GM06990 (cell line): ENCODE measurements around the gene ANGPTL4.

Source experiments
- DNase-seq: peaks from one replicate; pipeline ENCODE4 v3.0.0-alpha.2; 2011; ENCODE audit not compliant: insufficient read length; ENCODE audit errors: extremely low read depth
- H3K27me3 ChIP-seq: replicated peaks from 2 replicates; pipeline ENCODE4 v1.6.0; 2011; ENCODE audit warnings: low read length; ENCODE audit not compliant: control insufficient read depth, insufficient read depth
- H3K36me3 ChIP-seq: 2 replicates; pipeline ENCODE4 v1.5.1; 2011; ENCODE audit warnings: low read length; ENCODE audit not compliant: control insufficient read depth, insufficient read depth
- H3K4me3 ChIP-seq: replicated peaks from 2 replicates; pipeline ENCODE4 v1.5.1; 2011; ENCODE audit warnings: low read depth, mild to moderate bottlenecking, control low read depth, low read length
- CTCF ChIP-seq: IDR thresholded peaks from 2 replicates; pipeline ENCODE4 v1.5.1; 2011; ENCODE audit warnings: low read length, control low read depth, mild to moderate bottlenecking, inconsistent platforms; ENCODE audit not compliant: insufficient read depth, poor library complexity, severe bottlenecking

ANGPTL4 gene

GRCh38 chr19:8325454-8325853, 38.5 kb upstream of the ANGPTL4 start:
- Histone ChIP-seq H3K36me3 (peaks cover 12% of the 10 kb centered on the region), H3K4me3 (no peak overlapping the region), H3K27me3 (no peaks in the 10 kb centered on the region; the same call in 1 of the 2 replicates)
- DNase-seq = no peak
- no peak for TF ChIP-seq CTCF

- no peaks in the 10 kb centered on the region; the same call in none of the 2 replicates for H3K27me3 ChIP-seq
- no peak for DNase-seq
- H3K36me3 ChIP-seq = no peaks in the 10 kb centered on the region
- H3K4me3 ChIP-seq = no peak overlapping the region
- TF ChIP-seq CTCF = no peak
These were observed 34.0 kb upstream of the ANGPTL4 start for GRCh38 chr19:8329996-8330395.

GRCh38 chr19:8331263-8331845, 32.6 kb upstream of the ANGPTL4 start:
- no peaks in the 10 kb centered on the region for H3K36me3 ChIP-seq
- DNase-seq = no peak
- no peaks in the 10 kb centered on the region; the same call in none of the 2 replicates for H3K27me3 ChIP-seq
- H3K4me3 ChIP-seq = no peak overlapping the region
- TF ChIP-seq CTCF = no peak

GRCh38 chr19:8332976-8333766, 30.8 kb upstream of the ANGPTL4 start:
- Histone ChIP-seq H3K4me3 (no peak overlapping the region), H3K36me3 (no peaks in the 10 kb centered on the region), H3K27me3 (peaks cover 2% of the 10 kb centered on the region)
- no peak for DNase-seq
- no peak for TF ChIP-seq CTCF

- Histone ChIP-seq H3K4me3 (no peak overlapping the region; the same call in 1 of the 2 replicates), H3K36me3 (no peaks in the 10 kb centered on the region), H3K27me3 (peaks cover 2% of the 10 kb centered on the region)
- DNase-seq = no peak
- TF ChIP-seq CTCF = no peak
These were observed 30.0 kb upstream of the ANGPTL4 start for GRCh38 chr19:8333767-8334457.
